H9 (cell line): Measurements from ENCODE around the gene FTH1. TPM values are rescaled to one million over a fixed set of nuclear protein-coding genes. Genes with fewer than 3 reads are reported as not detected.

ENCODE experiments used
- DNase-seq: peaks from one replicate; pipeline ENCODE4 v3.0.0-alpha.2; 2017
- H2AFZ ChIP-seq: one replicate; pipeline ENCODE4 v1.6.1; 2013; ENCODE audit warnings: mild to moderate bottlenecking, low read length, control low read depth, moderate library complexity
- H2AK5ac ChIP-seq: 2 replicates; pipeline ENCODE4 v1.6.1; 2013; ENCODE audit warnings: low read length, control low read depth, mixed read lengths; ENCODE audit not compliant: insufficient read length
- H2BK120ac ChIP-seq: one replicate; pipeline ENCODE4 v1.6.1; 2013; ENCODE audit warnings: low read depth, mild to moderate bottlenecking, low read length, control low read depth, inconsistent platforms; ENCODE audit not compliant: poor library complexity, severe bottlenecking
- H2BK12ac ChIP-seq: 2 replicates; pipeline ENCODE4 v1.6.1; 2013; ENCODE audit warnings: low read length, control low read depth, mixed read lengths, low read depth; ENCODE audit not compliant: insufficient read length
- H2BK15ac ChIP-seq: 2 replicates; pipeline ENCODE4 v1.6.1; 2013; ENCODE audit warnings: low read depth, low read length, control low read depth
- H2BK20ac ChIP-seq: one replicate; pipeline ENCODE4 v1.6.1; 2013; ENCODE audit warnings: low read depth, mild to moderate bottlenecking, low read length, control low read depth, inconsistent platforms; ENCODE audit not compliant: poor library complexity, severe bottlenecking
- H2BK5ac ChIP-seq: 2 replicates; pipeline ENCODE4 v1.6.1; 2013; ENCODE audit warnings: low read length, control low read depth, mixed read lengths; ENCODE audit not compliant: insufficient read length
- H3K14ac ChIP-seq: 2 replicates; pipeline ENCODE4 v1.6.1; 2013; ENCODE audit warnings: low read length, control low read depth; ENCODE audit not compliant: insufficient read depth
- H3K18ac ChIP-seq: 2 replicates; pipeline ENCODE4 v1.6.1; 2013; ENCODE audit warnings: low read depth, mild to moderate bottlenecking, mixed read lengths, low read length, control low read depth; ENCODE audit not compliant: insufficient read length
- H3K23ac ChIP-seq: 2 replicates; pipeline ENCODE4 v1.6.1; 2013; ENCODE audit warnings: low read length, control low read depth, mixed read lengths, low read depth; ENCODE audit not compliant: insufficient read length
- H3K23me2 ChIP-seq: 2 replicates; pipeline ENCODE4 v1.6.1; 2013; ENCODE audit warnings: low read depth, mild to moderate bottlenecking, mixed read lengths, low read length, control low read depth; ENCODE audit not compliant: insufficient read length, poor library complexity, severe bottlenecking
- H3K27ac ChIP-seq: 2 replicates; pipeline ENCODE4 v1.5.1; 2013; ENCODE audit warnings: low read length, control low read depth, mixed read lengths, low read depth; ENCODE audit not compliant: insufficient read length
- H3K27me3 ChIP-seq: 2 replicates; pipeline ENCODE4 v1.6.1; 2013; ENCODE audit warnings: low read length, control low read depth, inconsistent platforms; ENCODE audit not compliant: insufficient read depth
- H3K4ac ChIP-seq: 2 replicates; pipeline ENCODE4 v1.6.1; 2013; ENCODE audit warnings: low read depth, mild to moderate bottlenecking, control low read depth, inconsistent platforms, low read length, moderate library complexity
- H3K4me1 ChIP-seq: 2 replicates; pipeline ENCODE4 v1.6.1; 2013; ENCODE audit warnings: low read length, control low read depth, inconsistent platforms; ENCODE audit not compliant: insufficient read depth
- H3K4me2 ChIP-seq: 2 replicates; pipeline ENCODE4 v1.6.1; 2013; ENCODE audit warnings: low read length, control low read depth, mixed read lengths; ENCODE audit not compliant: insufficient read length, insufficient read depth
- H3K56ac ChIP-seq: 2 replicates; pipeline ENCODE4 v1.6.1; 2013; ENCODE audit warnings: low read depth, mild to moderate bottlenecking, mixed read lengths, low read length, control low read depth; ENCODE audit not compliant: insufficient read length
- H3K79me1 ChIP-seq: 2 replicates; pipeline ENCODE4 v1.6.1; 2013; ENCODE audit warnings: low read depth, mild to moderate bottlenecking, moderate library complexity, low read length, control low read depth, inconsistent platforms; ENCODE audit not compliant: insufficient read depth, poor library complexity, severe bottlenecking
- H3K79me2 ChIP-seq: 2 replicates; pipeline ENCODE4 v1.6.1; 2013; ENCODE audit warnings: low read length, control low read depth, inconsistent platforms; ENCODE audit not compliant: insufficient read depth
- H3K9ac ChIP-seq: 2 replicates; pipeline ENCODE4 v1.6.1; 2013; ENCODE audit warnings: low read length, control low read depth, mixed read lengths; ENCODE audit not compliant: insufficient read length; ENCODE audit errors: extremely low read depth
- H3K9me3 ChIP-seq: one replicate; pipeline ENCODE4 v1.6.1; 2013; ENCODE audit warnings: low read depth, low read length, inconsistent platforms; ENCODE audit not compliant: control insufficient read depth
- H3T11ph ChIP-seq: one replicate; pipeline ENCODE4 v1.6.1; 2013; ENCODE audit warnings: mild to moderate bottlenecking, low read length, control low read depth, inconsistent platforms
- H4K20me1 ChIP-seq: one replicate; pipeline ENCODE4 v1.6.1; 2013; ENCODE audit not compliant: control insufficient read depth, insufficient read length, insufficient read depth
- H4K5ac ChIP-seq: 2 replicates; pipeline ENCODE4 v1.6.1; 2013; ENCODE audit warnings: low read depth, mild to moderate bottlenecking, mixed read lengths, low read length, control low read depth; ENCODE audit not compliant: insufficient read length
- H4K8ac ChIP-seq: replicated peaks from 2 replicates; pipeline ENCODE4 v1.6.1; 2013; ENCODE audit warnings: low read length, control low read depth, mixed read lengths, low read depth; ENCODE audit not compliant: insufficient read length
- H4K91ac ChIP-seq: 2 replicates; pipeline ENCODE4 v1.6.1; 2013; ENCODE audit warnings: low read depth, mild to moderate bottlenecking, moderate library complexity, mixed read lengths, low read length, control low read depth; ENCODE audit not compliant: insufficient read length
- H3K27ac Mint-ChIP-seq, 3 experiments: 2 replicates in 2 of 3; 3 replicates in 1 of 3; pipeline ENCODE4 v1.8.0; 2020 to 2021; ENCODE audit warnings: mixed read lengths in 3 of 3, mild to moderate bottlenecking in 1 of 3, moderate library complexity in 1 of 3
- H3K27me3 Mint-ChIP-seq: 2 replicates; pipeline ENCODE4 v1.8.0; 2021; ENCODE audit warnings: low read depth, mild to moderate bottlenecking, moderate library complexity, mixed read lengths
- H3K36me3 Mint-ChIP-seq, 3 experiments: 2 replicates in 2 of 3; 3 replicates in 1 of 3; pipeline ENCODE4 v1.8.0; 2020 to 2021; ENCODE audit warnings: low read depth in 3 of 3, mixed read lengths in 3 of 3; ENCODE audit not compliant: insufficient read depth in 1 of 3
- H3K4me1 Mint-ChIP-seq, 2 experiments: 2 replicates each; pipeline ENCODE4 v1.8.0; 2020; ENCODE audit warnings: mixed read lengths in 2 of 2
- H3K4me3 Mint-ChIP-seq, 2 experiments: 2 replicates in 1 of 2; 3 replicates in 1 of 2; pipeline ENCODE4 v1.8.0; 2020 to 2021; ENCODE audit warnings: mild to moderate bottlenecking in 2 of 2, mixed read lengths in 2 of 2, moderate library complexity in 1 of 2
- H3K9me3 Mint-ChIP-seq, 2 experiments: 2 replicates in 1 of 2; 3 replicates in 1 of 2; pipeline ENCODE4 v1.8.0; 2020; ENCODE audit warnings: mild to moderate bottlenecking in 2 of 2, mixed read lengths in 2 of 2, moderate library complexity in 1 of 2
- WGBS: extraction: QIAGEN DNeasy Blood & Tissue Kit; methylation state at CpG from one replicate; pipeline ENCODE4 v1.1.7; 2013; ENCODE audit warnings: missing lambda C conversion rate, low lambda C conversion rate, mixed read lengths; ENCODE audit not compliant: insufficient read length; ENCODE audit errors: extremely low coverage; 5-methylcytosine and 5-hydroxymethylcytosine counted together
- total RNA-seq: library from RNA; stranded (reverse); gene quantifications from 2 replicates; pipeline ENCODE4 v1.2.1, GENCODE V29; 2021
- TF ChIP-seq, protein P1 (sequence below): fragments of 200-600 bp; sonication (generic); conservative IDR thresholded peaks from 3 replicates; pipeline ENCODE4 v1.8.0; 2021; ENCODE audit warnings: antibody characterized with exemption, mild to moderate bottlenecking

FTH1 gene
- total RNA-seq, 1 experiment from 2014 or later: 1,505 TPM

DNA sequence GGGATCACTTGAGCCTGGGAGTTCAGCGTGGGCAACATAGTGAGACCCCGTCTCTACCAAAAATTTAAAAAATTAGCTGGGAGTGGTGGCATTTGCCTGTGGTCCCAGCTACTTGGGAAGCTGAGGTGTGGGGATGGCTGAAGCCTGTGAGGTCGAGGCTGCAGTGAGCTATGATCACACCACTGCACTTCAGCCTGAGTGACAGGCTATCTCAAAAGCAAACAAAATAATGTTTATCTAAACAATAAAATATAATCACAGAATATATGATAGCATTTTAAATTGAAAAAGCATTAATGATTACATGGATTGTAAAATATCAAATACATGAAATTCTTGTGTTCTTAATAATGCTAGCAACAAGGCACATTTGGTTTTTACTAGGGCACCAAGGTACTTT is 14.6 kb downstream of the FTH1 start:
- Histone ChIP-seq H2BK120ac (no peak overlapping the region), H2AK5ac (no peak overlapping the region), H3K4ac (no peak overlapping the region), H4K91ac (no peak overlapping the region), H3K56ac (no peak overlapping the region), H3K27me3 (no peaks in the 10 kb centered on the region), H3K23ac (no peak overlapping the region), H3K23me2 (peaks cover 8% of the 10 kb centered on the region), H4K20me1 (no peaks in the 10 kb centered on the region), H3K9me3 (no peaks in the 10 kb centered on the region), H2BK5ac (no peak overlapping the region), H4K5ac (no peak overlapping the region), H2BK15ac (no peak overlapping the region), H3K79me1 (no peaks in the 10 kb centered on the region), H3K27ac (no peak overlapping the region), H2BK12ac (no peak overlapping the region), H2BK20ac (no peak overlapping the region), H3K4me1 (no peaks in the 10 kb centered on the region; the same call in 1 of the 2 replicates), H3K4me2 (no peak overlapping the region), H3K79me2 (no peaks in the 10 kb centered on the region), H3T11ph (no peak overlapping the region), H3K14ac (no peak overlapping the region), H3K9ac (no peak overlapping the region), H3K18ac (no peak overlapping the region), H2AFZ (no peak overlapping the region), H4K8ac (no peak overlapping the region)
- Mint-ChIP-seq H3K4me1 (peaks cover 0 to 22% of the 10 kb centered on the region in 2 experiments; a peak in 3 of 4 replicates), H3K27ac (no peak overlapping the region), H3K4me3 (no peak overlapping the region), H3K27me3 (peaks cover 31% of the 10 kb centered on the region), H3K9me3 (no peaks in the 10 kb centered on the region), H3K36me3 (no peaks in the 10 kb centered on the region)
- DNase-seq: no peak
- no CpG with 5 or more reads among the region's 3 CpGs for WGBS
- TF ChIP-seq, protein P1, sequence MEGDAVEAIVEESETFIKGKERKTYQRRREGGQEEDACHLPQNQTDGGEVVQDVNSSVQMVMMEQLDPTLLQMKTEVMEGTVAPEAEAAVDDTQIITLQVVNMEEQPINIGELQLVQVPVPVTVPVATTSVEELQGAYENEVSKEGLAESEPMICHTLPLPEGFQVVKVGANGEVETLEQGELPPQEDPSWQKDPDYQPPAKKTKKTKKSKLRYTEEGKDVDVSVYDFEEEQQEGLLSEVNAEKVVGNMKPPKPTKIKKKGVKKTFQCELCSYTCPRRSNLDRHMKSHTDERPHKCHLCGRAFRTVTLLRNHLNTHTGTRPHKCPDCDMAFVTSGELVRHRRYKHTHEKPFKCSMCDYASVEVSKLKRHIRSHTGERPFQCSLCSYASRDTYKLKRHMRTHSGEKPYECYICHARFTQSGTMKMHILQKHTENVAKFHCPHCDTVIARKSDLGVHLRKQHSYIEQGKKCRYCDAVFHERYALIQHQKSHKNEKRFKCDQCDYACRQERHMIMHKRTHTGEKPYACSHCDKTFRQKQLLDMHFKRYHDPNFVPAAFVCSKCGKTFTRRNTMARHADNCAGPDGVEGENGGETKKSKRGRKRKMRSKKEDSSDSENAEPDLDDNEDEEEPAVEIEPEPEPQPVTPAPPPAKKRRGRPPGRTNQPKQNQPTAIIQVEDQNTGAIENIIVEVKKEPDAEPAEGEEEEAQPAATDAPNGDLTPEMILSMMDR: no peak
